PC-3 (cell line): Measurements from ENCODE around the gene NUCB1. TPM values are rescaled to one million over a fixed set of nuclear protein-coding genes. Genes with fewer than 3 reads are reported as not detected.
A peak's percentile ranks its signal among the peaks of the same experiment; 100 is the strongest.

ENCODE experiments used
- ATAC-seq: fragments of 200-7000 bp; cut with Tn5 transposase; 2 replicates; pipeline ENCODE4 v1.9.1; 2020; ENCODE audit warnings: mild to moderate bottlenecking, moderate library complexity
- BruUV-seq: library from RNA; stranded (reverse); fragments of 400-500 nt; replicated peaks from 2 replicates; lab custom pipeline; 2021; lab: Mats Ljungman, UMichigan
- CTCF ChIA-PET: fragments of 300-600 bp; sonication (Branson Sonifier 250); formaldehyde crosslinking; loops from one replicate; lab custom pipeline; 2022; ENCODE audit warnings: antibody characterized with exemption; lab: Charles Lee
- POLR2A ChIA-PET: fragments of 300-600 bp; sonication (Branson Sonifier 250); formaldehyde crosslinking; loops from one replicate; lab custom pipeline; 2022; ENCODE audit warnings: antibody characterized with exemption; ENCODE audit not compliant: unreplicated experiment; lab: Charles Lee
- DNase-seq: peaks from one replicate; pipeline ENCODE4 v3.0.0-alpha.2; 2015
- H2AFZ ChIP-seq: fragments of 300-600 bp; sonication (generic); 2 replicates; pipeline ENCODE4 v1.6.0; 2016; ENCODE audit warnings: antibody characterized with exemption, low read length
- H3F3A ChIP-seq: fragments of 300-600 bp; sonication (generic); one replicate; pipeline ENCODE4 v1.6.0; 2017; ENCODE audit warnings: antibody characterized with exemption, low read length, control low read depth, mild to moderate bottlenecking; ENCODE audit not compliant: unreplicated experiment
- H3K27ac ChIP-seq: fragments of 300-600 bp; sonication (generic); 2 replicates; pipeline ENCODE4 v1.5.1; 2016; ENCODE audit warnings: mild to moderate bottlenecking, low read length
- H3K27me3 ChIP-seq: fragments of 300-600 bp; sonication (generic); 2 replicates; pipeline ENCODE4 v1.6.1; 2016; ENCODE audit warnings: low read length, mixed read lengths
- H3K36me3 ChIP-seq: fragments of 300-600 bp; sonication (generic); 2 replicates; pipeline ENCODE4 v1.6.1; 2016; ENCODE audit warnings: low read depth, mixed run types, low read length, mixed read lengths
- H3K4me1 ChIP-seq: fragments of 300-600 bp; sonication (generic); 2 replicates; pipeline ENCODE4 v1.5.1; 2016; ENCODE audit warnings: low read length; ENCODE audit not compliant: insufficient read depth
- H3K4me2 ChIP-seq: fragments of 300-600 bp; sonication (generic); 2 replicates; pipeline ENCODE4 v1.6.0; 2016; ENCODE audit warnings: low read length
- H3K4me3 ChIP-seq: fragments of 300-600 bp; sonication (generic); 2 replicates; pipeline ENCODE4 v1.5.1; 2016; ENCODE audit warnings: mild to moderate bottlenecking, low read length, mixed read lengths
- H3K79me2 ChIP-seq: fragments of 300-600 bp; sonication (generic); 2 replicates; pipeline ENCODE4 v1.6.1; 2017; ENCODE audit warnings: low read length, mixed read lengths
- H3K9ac ChIP-seq: fragments of 300-600 bp; sonication (generic); 2 replicates; pipeline ENCODE4 v1.6.0; 2016; ENCODE audit warnings: mild to moderate bottlenecking, low read length
- H3K9me2 ChIP-seq: fragments of 300-600 bp; sonication (generic); replicated peaks from 2 replicates; pipeline ENCODE4 v1.6.1; 2016; ENCODE audit warnings: mixed run types, low read length, mixed read lengths
- H3K9me3 ChIP-seq: fragments of 300-600 bp; sonication (generic); 2 replicates; pipeline ENCODE4 v1.6.1; 2016; ENCODE audit warnings: low read length, mixed read lengths
- H4K20me1 ChIP-seq: fragments of 300-600 bp; sonication (generic); 2 replicates; pipeline ENCODE4 v1.6.1; 2016; ENCODE audit warnings: low read length, mixed read lengths
- CTCF ChIP-seq: fragments of 300-600 bp; sonication (generic); conservative IDR thresholded peaks from 2 replicates; pipeline ENCODE4 v1.5.1; 2017; ENCODE audit warnings: antibody characterized with exemption, low read depth, mild to moderate bottlenecking, low read length
- EZH2 ChIP-seq: fragments of 300-600 bp; sonication (generic); IDR thresholded peaks from one replicate; pipeline ENCODE4 v1.6.1; 2017; ENCODE audit warnings: antibody characterized with exemption, mild to moderate bottlenecking, low read length; ENCODE audit not compliant: unreplicated experiment
- EZH2phosphoT487 ChIP-seq: fragments of 300-600 bp; sonication (generic); IDR thresholded peaks from 2 replicates; pipeline ENCODE4 v1.6.1; 2018; ENCODE audit warnings: mild to moderate bottlenecking, antibody characterized with exemption, low read length, borderline replicate concordance
- intact Hi-C: fragments of 100-400 bp; cut with micrococcal nuclease; formaldehyde crosslinking; loops from 2 replicates; pipeline ENCODE4 v1.9.0; 2023
- total RNA-seq: library from RNA; depleted of rRNA; stranded (reverse); fragments of >200 nt; gene quantifications from 2 replicates; pipeline ENCODE4 v1.2.3, GENCODE V29; 2014

NUCB1 gene
- total RNA-seq, 1 experiment from 2014 or later, result 137 TPM

DNA sequence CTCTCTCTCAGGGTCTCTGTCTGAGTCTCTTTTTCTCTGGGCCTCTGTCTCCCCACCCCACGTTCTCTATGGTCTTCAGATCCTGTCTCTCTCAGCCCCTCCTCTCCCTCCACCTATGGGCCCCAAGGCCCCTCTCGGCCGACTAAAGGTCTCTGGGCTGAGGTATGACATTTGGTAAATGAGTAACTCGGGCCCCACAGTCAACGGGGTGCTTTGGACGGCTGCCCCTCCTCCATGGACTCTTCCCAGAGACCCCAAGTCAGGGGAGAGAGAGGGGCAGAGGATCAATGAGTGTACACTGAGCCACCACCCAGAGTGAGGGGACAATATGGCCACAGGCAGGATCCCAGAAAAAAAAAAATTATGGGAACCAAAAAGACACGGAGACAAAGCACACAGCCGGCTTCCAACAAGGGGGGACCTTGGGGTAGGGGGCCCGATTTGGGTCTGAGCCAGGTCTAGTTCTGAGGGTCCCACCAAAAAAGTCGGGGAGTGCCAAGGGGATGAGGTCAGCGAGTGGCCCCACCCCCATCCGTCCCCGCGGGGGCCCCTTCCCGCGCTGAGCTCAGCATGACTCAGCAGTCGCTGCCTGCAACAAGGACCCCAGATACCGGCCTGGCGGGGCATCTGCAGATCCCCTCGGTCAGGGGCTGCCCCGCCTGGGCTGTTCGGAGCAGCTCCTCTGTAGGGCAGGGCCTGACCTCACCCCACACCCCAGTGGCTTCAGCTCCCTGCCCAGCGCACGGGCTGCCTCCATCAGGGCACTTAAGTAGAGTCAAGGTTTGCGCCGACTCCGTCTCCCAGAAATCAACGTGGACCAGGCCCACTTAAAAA, 63.5 kb downstream of the NUCB1 start:
- POLR2A ChIA-PET, result interaction anchor here (0.7 kb wide), 1 partner anchor 90 kb away, joined by 3 read pairs; no protein-coding TSS in a partner anchor
- peak overlapping the region; percentile 80 for H3K27ac ChIP-seq
- ATAC-seq (no peak), DNase-seq (peak; percentile 43)
- H3K36me3 ChIP-seq, result peaks cover 7% of the 10 kb centered on the region; the same call in 1 of the 2 replicates
- no peaks in the 10 kb centered on the region for H3K9me2 ChIP-seq
- peaks cover 5% of the 10 kb centered on the region for H3F3A ChIP-seq
- no peaks in the 10 kb centered on the region for H3K27me3 ChIP-seq
- no peaks in the 10 kb centered on the region for H3K9me3 ChIP-seq
- CTCF ChIA-PET, result no interaction called here
- BruUV-seq, result no TSS peak
- peak overlapping the region; percentile 40 for H3K4me2 ChIP-seq
- H4K20me1 ChIP-seq, result 0 out of 2 replicates have a peak, but pooled peaks cover 5% of the 10 kb centered on the region
- intact Hi-C loops, result no loop called here
- no peak for TF ChIP-seq EZH2phosphoT487
- TF ChIP-seq EZH2, result no peak
- no peak for TF ChIP-seq CTCF
- H3K4me3 ChIP-seq, result no peak overlapping the region; the same call in 1 of the 2 replicates
- peaks cover 31% of the 10 kb centered on the region for H3K4me1 ChIP-seq
- H2AFZ ChIP-seq, result peak overlapping the region; percentile 3; the same call in 1 of the 2 replicates
- H3K9ac ChIP-seq, result peak overlapping the region; percentile 32
- H3K79me2 ChIP-seq, result peaks cover 14% of the 10 kb centered on the region

DNA sequence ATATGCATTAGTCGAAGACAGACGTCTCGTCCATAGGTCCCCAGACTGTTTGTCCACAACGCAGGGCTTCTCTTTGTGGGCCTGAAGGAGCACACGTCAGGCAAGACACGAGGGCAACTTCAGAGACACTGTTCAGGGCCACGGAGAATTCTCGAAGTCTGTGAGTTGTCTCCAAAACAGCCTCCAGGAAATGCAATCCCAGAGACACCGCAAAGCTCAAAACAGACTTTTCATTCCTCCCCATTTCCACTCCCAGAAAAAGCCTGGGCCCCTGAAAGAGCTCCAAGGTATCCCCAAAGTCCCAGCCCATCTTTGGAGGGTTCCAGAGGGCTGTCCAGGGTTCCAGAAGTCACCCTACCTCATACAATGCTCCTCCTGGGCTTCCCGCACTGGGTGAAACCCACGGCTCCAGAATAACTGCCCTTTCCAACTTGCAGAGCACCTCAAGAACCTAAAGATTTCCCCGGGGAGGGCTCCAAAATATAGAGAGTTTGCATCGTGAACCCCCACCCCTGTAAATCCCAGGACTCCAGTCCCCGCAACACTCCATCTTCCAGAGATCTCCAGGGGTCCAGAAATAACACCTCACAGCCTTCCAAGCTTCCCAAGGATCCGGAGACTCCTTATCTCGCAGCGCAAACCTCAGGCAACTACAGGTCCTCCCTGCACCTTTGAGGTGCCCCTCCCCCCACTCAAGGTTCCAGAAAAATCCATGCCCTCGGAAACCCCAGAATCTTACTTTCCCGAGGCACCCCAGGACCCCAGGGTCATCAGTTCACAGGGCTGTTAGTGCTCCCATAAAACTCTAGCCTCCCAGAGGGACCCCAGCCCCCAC, 64.3 kb downstream of the NUCB1 start:
- H3K4me2 ChIP-seq, result peak overlapping the region; percentile 40
- peak overlapping the region; percentile 32 for H3K9ac ChIP-seq
- peaks cover 5% of the 10 kb centered on the region for H3F3A ChIP-seq
- CTCF ChIA-PET, result no interaction called here
- H3K4me1 ChIP-seq, result peaks cover 31% of the 10 kb centered on the region
- 0 out of 2 replicates have a peak, but pooled peaks cover 5% of the 10 kb centered on the region for H4K20me1 ChIP-seq
- no peaks in the 10 kb centered on the region for H3K27me3 ChIP-seq
- intact Hi-C loops, result no loop called here
- H3K4me3 ChIP-seq, result no peak overlapping the region; the same call in 1 of the 2 replicates
- H3K79me2 ChIP-seq, result peaks cover 14% of the 10 kb centered on the region
- peaks cover 7% of the 10 kb centered on the region; the same call in 1 of the 2 replicates for H3K36me3 ChIP-seq
- H3K9me2 ChIP-seq, result no peaks in the 10 kb centered on the region
- DNase-seq, result no peak
- POLR2A ChIA-PET, result interaction anchor here (0.7 kb wide), 1 partner anchor 91 kb away, joined by 3 read pairs; no protein-coding TSS in a partner anchor
- ATAC-seq, result no peak
- TF ChIP-seq EZH2, result no peak
- no peak for TF ChIP-seq CTCF
- no peak for TF ChIP-seq EZH2phosphoT487
- H3K9me3 ChIP-seq, result no peaks in the 10 kb centered on the region
- BruUV-seq, result no TSS peak
- 0 out of 2 replicates have a peak overlapping the region, but pooled peaks have one; percentile 3 for H2AFZ ChIP-seq
- peak overlapping the region; percentile 80 for H3K27ac ChIP-seq
